Transverse colon (tissue), 4 donors: ENCODE data around the gene RHOV. TPM values are rescaled to one million over a fixed set of nuclear protein-coding genes. Genes with fewer than 3 reads are reported as not detected.
A peak's percentile ranks its signal among the peaks of the same experiment; 100 is the strongest.

ENCODE experiments used
- DNase-seq: peaks from one replicate; pipeline ENCODE4 v3.0.0-alpha.2; 2019
- H3K27ac ChIP-seq, 4 donors: fragments of 200-600 bp; sonication (generic); 2 replicates each; pipeline ENCODE4 v1.5.1; 2016 to 2018; ENCODE audit warnings: inconsistent platforms in 4 of 4
- H3K27me3 ChIP-seq: fragments of 200-600 bp; sonication (generic); 2 replicates; pipeline ENCODE4 v1.5.1; 2017; ENCODE audit warnings: inconsistent platforms
- H3K36me3 ChIP-seq, 4 donors: fragments of 200-600 bp; sonication (generic); 2 replicates each; pipeline ENCODE4 v1.5.1; 2017 to 2019; ENCODE audit warnings: inconsistent platforms in 4 of 4
- H3K4me1 ChIP-seq, 4 donors: fragments of 200-600 bp; sonication (generic); 2 replicates each; pipeline ENCODE4 v1.5.1; 2017 to 2020; ENCODE audit warnings: inconsistent platforms in 4 of 4
- H3K4me3 ChIP-seq, 4 donors: fragments of 200-600 bp; sonication (generic); 1 replicate in 1 of 4; 2 replicates in 3 of 4; pipeline versions ENCODE4 v1.5.1 to v1.6.1; 2017 to 2019; ENCODE audit warnings: inconsistent platforms in 4 of 4
- H3K9me3 ChIP-seq, 2 donors: fragments of 200-600 bp; sonication (generic); 2 replicates each; pipeline ENCODE4 v1.5.1; 2017 to 2019; ENCODE audit warnings: inconsistent platforms in 2 of 2
- EP300 ChIP-seq: sonication (generic); formaldehyde crosslinking; IDR thresholded peaks from one replicate; pipeline ENCODE4 v1.6.1; 2017; ENCODE audit warnings: antibody characterized with exemption, low read depth
- POLR2A ChIP-seq: fragments of 450-650 bp; IDR thresholded peaks from one replicate; pipeline ENCODE4 v1.6.1; 2016; ENCODE audit warnings: antibody characterized with exemption, mild to moderate bottlenecking, moderate library complexity
- POLR2AphosphoS5 ChIP-seq, 3 donors: sonication (generic); formaldehyde crosslinking; IDR thresholded peaks; one replicate each; pipeline ENCODE4 v1.6.1; 2016; ENCODE audit warnings: antibody characterized with exemption in 3 of 3
- WGBS, 2 donors: methylation state at CpG; one replicate each; pipeline ENCODE4 v1.1.5; 2018; ENCODE audit warnings: low coverage in 1 of 2; 5-methylcytosine and 5-hydroxymethylcytosine counted together
- in situ Hi-C, 4 donors: fragments of 200-750 bp; cut with MboI; loops; one replicate each; pipeline versions ENCODE4 v1.15.0 to v1.15.1; 2017; ENCODE audit warnings: low sequenced_read_pairs in 3 of 4, low pct_ligation_motif_present in 1 of 4, low pct_unique_long_range_greater_than_20kb in 1 of 4
- intact Hi-C: fragments of 100-400 bp; cut with DNase I; formaldehyde crosslinking; loops from one replicate; pipeline ENCODE4 v1.15.1; 2023; ENCODE audit warnings: low total_unique reads
- total RNA-seq, 4 donors: library from RNA; depleted of rRNA; stranded (reverse); fragments of >200 nt; gene quantifications; one replicate each; pipeline ENCODE4 v1.1.0, GENCODE V29; 2016
- TF ChIP-seq, protein P1 (sequence below), 5 experiments: fragments of 200-600 bp in 3 of 5; fragments of 450-650 bp in 2 of 5; sonication (generic) in 3 of 5; IDR thresholded peaks; 1 replicate in 2 of 5; 2 replicates in 3 of 5; pipeline ENCODE4 v1.5.1; 2016 to 2017; ENCODE audit warnings: antibody characterized with exemption in 5 of 5, inconsistent platforms in 3 of 5, mild to moderate bottlenecking in 2 of 5, moderate library complexity in 1 of 5

RHOV gene
- total RNA-seq, 4 donors from 2014 or later, result 2.7 to 6.7 (median 4.0) TPM

- TF ChIP-seq, protein P1, sequence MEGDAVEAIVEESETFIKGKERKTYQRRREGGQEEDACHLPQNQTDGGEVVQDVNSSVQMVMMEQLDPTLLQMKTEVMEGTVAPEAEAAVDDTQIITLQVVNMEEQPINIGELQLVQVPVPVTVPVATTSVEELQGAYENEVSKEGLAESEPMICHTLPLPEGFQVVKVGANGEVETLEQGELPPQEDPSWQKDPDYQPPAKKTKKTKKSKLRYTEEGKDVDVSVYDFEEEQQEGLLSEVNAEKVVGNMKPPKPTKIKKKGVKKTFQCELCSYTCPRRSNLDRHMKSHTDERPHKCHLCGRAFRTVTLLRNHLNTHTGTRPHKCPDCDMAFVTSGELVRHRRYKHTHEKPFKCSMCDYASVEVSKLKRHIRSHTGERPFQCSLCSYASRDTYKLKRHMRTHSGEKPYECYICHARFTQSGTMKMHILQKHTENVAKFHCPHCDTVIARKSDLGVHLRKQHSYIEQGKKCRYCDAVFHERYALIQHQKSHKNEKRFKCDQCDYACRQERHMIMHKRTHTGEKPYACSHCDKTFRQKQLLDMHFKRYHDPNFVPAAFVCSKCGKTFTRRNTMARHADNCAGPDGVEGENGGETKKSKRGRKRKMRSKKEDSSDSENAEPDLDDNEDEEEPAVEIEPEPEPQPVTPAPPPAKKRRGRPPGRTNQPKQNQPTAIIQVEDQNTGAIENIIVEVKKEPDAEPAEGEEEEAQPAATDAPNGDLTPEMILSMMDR (IDR thresholded peaks at IDR 0.05), result no peak
- TF ChIP-seq POLR2A, result no peak
- no peak for TF ChIP-seq POLR2AphosphoS5 (IDR thresholded peaks at IDR 0.05)
- TF ChIP-seq EP300, result no peak
- in situ Hi-C loops (loop anchor here in 1 of 4 donors (5.0 kb wide), 1 partner anchor 37 kb away; the partner anchor contains the start of gene VPS18), intact Hi-C loops (no loop called here)
- 82% methylated on average over 13 of the region's 13 CpGs; no CpG with 5 or more reads in 1 of the 2 donors for WGBS, 2 donors
- Histone ChIP-seq H3K27ac (peak overlapping the region in 2 of 4 donors; percentile 78 to 83), H3K9me3 (no peaks in the 10 kb centered on the region), H3K4me1 (peaks cover 3 to 54% (median 42%) of the 10 kb centered on the region in 4 donors), H3K36me3 (peaks cover 0 to 7% (median 0%) of the 10 kb centered on the region in 4 donors), H3K27me3 (no peaks in the 10 kb centered on the region), H3K4me3 (no peak overlapping the region)
- no peak for DNase-seq
Measured at GRCh38 chr15:40855706-40856234, 18.3 kb downstream of the RHOV start.

DNA sequence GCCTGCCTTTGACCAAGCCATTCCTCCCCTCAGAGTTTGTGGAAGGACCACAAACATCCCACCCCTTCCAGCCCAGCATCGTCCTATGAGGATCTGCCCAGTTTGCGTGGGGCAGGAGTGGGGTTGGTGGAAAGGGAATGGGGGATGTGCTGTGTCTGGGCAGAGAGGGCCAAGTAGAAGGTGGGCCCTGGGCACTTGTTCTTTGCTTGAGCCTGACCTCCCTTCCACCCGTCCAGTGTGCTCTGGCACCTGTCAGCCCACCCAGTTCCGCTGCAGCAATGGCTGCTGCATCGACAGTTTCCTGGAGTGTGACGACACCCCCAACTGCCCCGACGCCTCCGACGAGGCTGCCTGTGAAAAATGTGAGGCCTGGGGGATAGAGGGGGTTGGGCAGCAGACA is 19.9 kb downstream of the RHOV start:
- Histone ChIP-seq H3K4me1 (peaks cover 3 to 61% (median 45%) of the 10 kb centered on the region in 4 donors), H3K27me3 (no peaks in the 10 kb centered on the region), H3K9me3 (no peaks in the 10 kb centered on the region), H3K27ac (peak overlapping the region in 2 of 4 donors; percentile 22 to 81), H3K36me3 (peaks cover 0 to 7% (median 0%) of the 10 kb centered on the region in 4 donors), H3K4me3 (no peak overlapping the region)
- no peak for DNase-seq
- in situ Hi-C loops, result no loop called here
- intact Hi-C loops, result no loop called here
- no peak for TF ChIP-seq POLR2A
- TF ChIP-seq, protein P1 (IDR thresholded peaks at IDR 0.05), result no peak
- WGBS, 2 donors, result 78% methylated on average over 10 of the region's 10 CpGs; no CpG with 5 or more reads in 1 of the 2 donors

GRCh38 chr15:40853241-40853890 is 20.7 kb downstream of the RHOV start:
- Histone ChIP-seq H3K4me1 (peaks cover 3 to 65% (median 43%) of the 10 kb centered on the region in 4 donors), H3K27ac (peak overlapping the region; percentile 58 to 81 (median 77))
- TF ChIP-seq POLR2A (no peak), POLR2AphosphoS5 (IDR thresholded peaks at IDR 0.05) (no peak), EP300 (no peak)
- TF ChIP-seq, protein P1 (IDR thresholded peaks at IDR 0.05), result no peak

DNA sequence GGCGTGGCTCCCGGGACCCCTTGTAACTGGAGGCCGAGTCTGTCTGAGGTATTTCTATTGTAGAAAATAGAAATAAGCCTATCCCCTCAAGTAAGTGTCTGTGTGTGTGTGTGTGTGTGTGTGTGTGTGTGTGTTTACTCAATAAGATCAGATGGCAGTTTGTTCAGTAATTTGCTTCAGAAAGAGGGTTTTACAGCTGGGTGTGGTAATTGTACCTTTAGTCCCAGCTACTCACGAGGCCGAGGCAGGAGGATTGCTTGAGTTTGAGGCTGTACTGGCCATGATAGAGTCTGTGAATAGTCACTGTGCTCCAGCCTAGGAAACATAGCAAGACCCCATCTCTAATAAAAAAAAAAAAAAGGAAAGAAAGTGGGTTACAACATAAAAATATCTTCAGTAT is 21.5 kb downstream of the RHOV start:
- Histone ChIP-seq H3K4me3 (no peak overlapping the region), H3K4me1 (peaks cover 3 to 69% (median 38%) of the 10 kb centered on the region in 4 donors), H3K27ac (peak overlapping the region; percentile 74 to 81 (median 77)), H3K9me3 (no peaks in the 10 kb centered on the region), H3K36me3 (peaks cover 0 to 7% (median 0%) of the 10 kb centered on the region in 4 donors), H3K27me3 (no peaks in the 10 kb centered on the region)
- in situ Hi-C loops, result no loop called here
- peak; percentile 73 for DNase-seq
- TF ChIP-seq, protein P1 (IDR thresholded peaks at IDR 0.05), result no peak
- no peak for TF ChIP-seq EP300
- no peak for TF ChIP-seq POLR2A
- no peak for TF ChIP-seq POLR2AphosphoS5 (IDR thresholded peaks at IDR 0.05)
- WGBS, 2 donors, result 38 to 51% methylated on average over 2 to 5 of the region's 5 CpGs
- intact Hi-C loops, result no loop called here

More at GRCh38 chr15:40853241-40853890, 20.7 kb downstream of the RHOV start:
- Histone ChIP-seq H3K9me3 (no peaks in the 10 kb centered on the region), H3K36me3 (peaks cover 0 to 7% (median 0%) of the 10 kb centered on the region in 4 donors), H3K27me3 (no peaks in the 10 kb centered on the region), H3K4me3 (no peak overlapping the region)
- in situ Hi-C loops (no loop called here), intact Hi-C loops (no loop called here)
- no peak for DNase-seq
- 90% methylated on average over 16 of the region's 16 CpGs; no CpG with 5 or more reads in 1 of the 2 donors for WGBS, 2 donors
